Thymus (tissue), 11 donors: ENCODE data around the gene HCK. TPM values are rescaled to one million over a fixed set of nuclear protein-coding genes. Genes with fewer than 3 reads are reported as not detected.

ENCODE experiments used
- DNase-seq, 9 donors: peaks; one replicate each; pipeline ENCODE4 v3.0.0-alpha.2; 2013; ENCODE audit warnings: low spot score in 9 of 9, low read depth in 6 of 9, missing footprints in 1 of 9
- H3K27ac ChIP-seq, 2 donors: one replicate each; pipeline ENCODE4 v1.5.1; 2013; ENCODE audit warnings: control low read depth in 1 of 2, low read depth in 1 of 2, low read length in 1 of 2, mild to moderate bottlenecking in 1 of 2, moderate library complexity in 1 of 2
- H3K27me3 ChIP-seq, 2 donors: one replicate each; pipeline ENCODE4 v1.5.1; 2013; ENCODE audit warnings: low read length in 1 of 2; ENCODE audit not compliant: control insufficient read depth in 2 of 2, insufficient read depth in 1 of 2
- H3K36me3 ChIP-seq, 2 donors: one replicate each; pipeline ENCODE4 v1.5.1; 2013; ENCODE audit warnings: low read length in 1 of 2, mild to moderate bottlenecking in 1 of 2, moderate library complexity in 1 of 2; ENCODE audit not compliant: control insufficient read depth in 2 of 2, insufficient read depth in 2 of 2
- H3K4me1 ChIP-seq, 2 donors: one replicate each; pipeline ENCODE4 v1.5.1; 2013; ENCODE audit warnings: low read length in 2 of 2; ENCODE audit not compliant: control insufficient read depth in 2 of 2, insufficient read depth in 2 of 2
- H3K4me3 ChIP-seq, 2 donors: one replicate each; pipeline ENCODE4 v1.5.1; 2013; ENCODE audit warnings: low read length in 2 of 2, control low read depth in 1 of 2, mild to moderate bottlenecking in 1 of 2
- H3K9me3 ChIP-seq, 2 donors: one replicate each; pipeline ENCODE4 v1.5.1; 2013; ENCODE audit warnings: low read length in 1 of 2, mild to moderate bottlenecking in 1 of 2; ENCODE audit not compliant: control insufficient read depth in 2 of 2, insufficient read depth in 1 of 2
- WGBS: extraction: QIAGEN DNeasy Blood & Tissue Kit; methylation state at CpG from one replicate; pipeline ENCODE4 v1.1.7; 2013; 5-methylcytosine and 5-hydroxymethylcytosine counted together
- polyA plus RNA-seq: library from polyadenylated mRNA; stranded (reverse); fragments of 200-250 nt; gene quantifications from one replicate; pipeline ENCODE4 v1.2.3, GENCODE V29; 2013
- total RNA-seq: library from RNA; stranded (reverse); fragments of 120-200 nt; gene quantifications from one replicate; pipeline ENCODE4 v1.2.4, GENCODE V29; 2013
- donor health status: healthy.

Gene HCK
- total and polyA plus RNA-seq, 2 donors, result 25.2 to 33.3 TPM

DNA sequence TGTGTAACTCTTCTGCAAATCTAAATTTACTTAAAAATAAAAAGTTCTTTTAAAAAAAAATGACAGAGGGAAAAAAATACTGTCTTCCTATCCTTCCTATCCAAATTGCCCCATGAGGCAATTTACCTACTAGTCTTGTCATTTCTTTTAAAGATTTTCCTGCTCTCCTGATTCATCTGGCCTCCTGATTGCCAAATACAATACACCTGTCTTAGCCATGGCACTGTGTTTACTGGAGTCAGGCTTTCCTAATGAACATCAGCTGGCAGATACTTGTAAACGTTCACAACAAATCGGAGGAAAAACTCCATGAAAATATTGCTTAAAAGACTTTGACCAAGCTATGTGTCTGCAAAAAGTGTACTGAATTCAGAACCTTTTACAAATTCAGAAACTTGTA is 78.9 kb downstream of the HCK start:
- no peaks in the 10 kb centered on the region for H3K27me3 ChIP-seq
- no peak for DNase-seq
- WGBS, result 95% methylated on average over 2 of the region's 2 CpGs
- H3K4me1 ChIP-seq, result no peaks in the 10 kb centered on the region
- H3K36me3 ChIP-seq, result peaks cover 4 to 9% of the 10 kb centered on the region in 2 donors
- no peak overlapping the region for H3K27ac ChIP-seq
- H3K9me3 ChIP-seq, result no peaks in the 10 kb centered on the region
- H3K4me3 ChIP-seq, result no peak overlapping the region

DNA sequence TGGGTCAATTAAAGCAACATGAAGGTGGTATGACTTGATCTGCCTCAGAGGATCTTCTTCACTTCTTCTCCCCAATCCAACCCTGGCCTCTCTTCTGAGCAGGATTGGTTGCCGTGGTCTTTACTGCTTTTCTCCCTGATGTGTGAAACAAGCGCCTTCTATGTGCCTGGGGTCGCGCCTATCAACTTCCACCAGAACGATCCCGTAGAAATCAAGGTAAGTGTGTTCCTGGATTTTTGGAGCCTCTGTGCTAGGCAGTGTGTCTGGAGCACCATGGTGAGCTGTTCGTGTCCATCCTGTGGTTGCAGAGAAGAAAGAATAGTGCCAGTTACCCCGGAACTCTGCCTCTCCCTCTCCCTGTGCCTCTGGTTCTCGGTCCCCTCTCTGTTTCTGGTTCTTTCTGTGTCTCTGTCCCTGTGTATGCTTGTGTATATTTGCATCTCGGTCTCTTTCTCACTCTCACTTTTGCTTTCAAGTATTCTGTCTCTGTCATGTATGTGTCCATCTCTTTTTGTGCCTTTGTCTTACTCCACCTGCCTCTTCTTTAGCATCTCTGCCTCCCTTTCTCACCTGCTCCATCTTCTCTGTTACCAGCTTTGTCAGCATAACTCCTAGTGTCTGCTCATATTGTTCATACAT is 81.0 kb downstream of the HCK start:
- DNase-seq, result no peak
- Histone ChIP-seq H3K27ac (no peak overlapping the region), H3K27me3 (no peaks in the 10 kb centered on the region), H3K36me3 (peaks cover 17 to 20% of the 10 kb centered on the region in 2 donors), H3K9me3 (no peaks in the 10 kb centered on the region), H3K4me1 (no peaks in the 10 kb centered on the region), H3K4me3 (no peak overlapping the region)
- WGBS, result 93% methylated on average over 10 of the region's 10 CpGs

DNA sequence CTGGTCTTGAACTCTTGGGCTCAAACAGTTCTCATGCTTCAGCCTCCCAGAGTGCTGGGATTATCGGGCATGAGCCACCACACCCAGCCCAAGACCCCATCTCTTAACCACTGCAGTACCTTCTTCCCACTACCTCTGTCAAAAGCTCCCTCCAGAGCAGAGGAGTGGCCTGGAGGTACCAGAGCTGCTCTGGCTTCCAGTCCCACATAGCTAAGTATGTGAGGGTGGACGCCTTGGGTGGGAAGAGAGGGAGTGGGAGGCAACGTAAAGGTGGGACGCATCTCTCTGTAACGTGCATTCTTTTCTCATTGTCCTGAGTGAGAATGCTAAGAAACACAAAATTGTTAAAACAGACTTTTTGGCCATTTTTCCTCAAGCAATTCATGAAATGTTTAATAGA is 82.0 kb downstream of the HCK start:
- no peak overlapping the region for H3K27ac ChIP-seq
- WGBS, result 98% methylated on average over 5 of the region's 5 CpGs
- no peak for DNase-seq
- no peaks in the 10 kb centered on the region for H3K9me3 ChIP-seq
- no peak overlapping the region for H3K4me3 ChIP-seq
- no peaks in the 10 kb centered on the region for H3K4me1 ChIP-seq
- peaks cover 20 to 30% of the 10 kb centered on the region in 2 donors for H3K36me3 ChIP-seq
- H3K27me3 ChIP-seq, result no peaks in the 10 kb centered on the region

DNA sequence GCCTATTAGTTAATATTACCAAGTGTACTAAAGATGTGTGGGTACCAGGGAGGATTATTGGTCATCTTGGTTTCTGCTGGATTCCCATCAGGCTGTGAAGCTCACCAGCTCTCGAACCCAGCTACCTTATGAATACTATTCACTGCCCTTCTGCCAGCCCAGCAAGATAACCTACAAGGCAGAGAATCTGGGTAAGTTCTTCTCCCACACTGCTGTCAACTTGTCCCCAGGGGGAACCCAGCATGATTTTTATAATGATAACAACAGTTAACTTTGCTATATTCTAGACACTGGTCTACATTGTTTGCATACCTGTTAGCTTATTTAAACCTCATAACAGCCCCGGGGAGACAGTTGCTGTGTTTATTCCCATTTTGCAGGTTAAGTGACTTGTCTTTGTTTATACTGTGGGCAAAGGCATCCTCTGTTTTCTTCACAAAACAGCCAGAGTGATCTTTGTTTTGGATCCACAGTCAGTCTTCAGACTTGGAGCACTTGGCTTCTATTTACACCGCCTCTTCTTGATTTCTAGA is 84.0 kb downstream of the HCK start:
- WGBS, result 98% methylated on average over 3 of the region's 3 CpGs
- Histone ChIP-seq H3K36me3 (peaks cover 35 to 47% of the 10 kb centered on the region in 2 donors), H3K9me3 (no peaks in the 10 kb centered on the region)

DNA sequence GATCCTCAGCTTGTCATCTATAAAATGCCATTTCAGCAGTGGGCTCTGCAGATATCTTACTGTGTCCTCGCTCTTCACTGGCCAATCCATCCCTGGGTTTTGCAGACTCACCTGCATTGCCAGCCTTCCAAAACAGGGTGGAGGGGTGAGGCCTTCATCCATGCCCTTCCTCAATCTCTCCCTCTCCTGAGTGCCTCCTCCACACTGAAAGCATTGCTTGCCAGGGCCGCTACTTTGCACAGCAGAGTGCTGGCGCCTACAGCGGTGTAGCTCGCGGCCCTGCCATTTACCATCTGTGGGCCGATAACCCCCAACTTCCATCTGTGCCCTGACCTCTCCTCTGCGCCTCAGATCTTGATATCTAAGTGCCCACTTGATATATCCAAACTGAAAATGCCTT is 86.9 kb downstream of the HCK start:
- Histone ChIP-seq H3K36me3 (peaks cover 58 to 74% of the 10 kb centered on the region in 2 donors), H3K9me3 (no peaks in the 10 kb centered on the region), H3K27ac (no peak overlapping the region), H3K27me3 (no peaks in the 10 kb centered on the region), H3K4me1 (no peaks in the 10 kb centered on the region), H3K4me3 (no peak overlapping the region)
- DNase-seq, result no peak
- WGBS, result 99% methylated on average over 8 of the region's 8 CpGs

More for the DNA sequence above, 84.0 kb downstream of the HCK start:
- no peak for DNase-seq
- Histone ChIP-seq H3K27ac (no peak overlapping the region), H3K4me1 (no peaks in the 10 kb centered on the region), H3K27me3 (no peaks in the 10 kb centered on the region), H3K4me3 (no peak overlapping the region)

DNA sequence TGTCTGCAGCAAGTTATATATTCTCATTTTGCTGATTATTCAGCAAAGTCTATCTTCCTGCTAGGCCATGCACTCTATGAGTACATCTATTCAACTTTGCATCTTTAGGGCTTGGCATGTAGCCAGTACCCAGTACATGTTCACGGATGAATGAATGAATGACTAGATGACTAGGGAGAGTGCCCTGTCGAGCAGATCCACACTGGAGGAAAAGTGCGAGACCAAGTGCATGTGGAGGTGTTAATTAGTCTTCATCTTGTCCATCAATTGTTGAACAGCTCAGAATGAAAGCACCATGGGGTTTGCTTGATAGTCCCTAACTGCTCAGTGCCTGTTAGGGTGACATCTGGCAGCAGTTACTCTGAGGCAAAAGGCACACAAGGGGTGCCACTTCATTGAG is 87.9 kb downstream of the HCK start:
- no peak overlapping the region for H3K27ac ChIP-seq
- no peak for DNase-seq
- 95% methylated on average over 3 of the region's 3 CpGs for WGBS
- H3K27me3 ChIP-seq, result no peaks in the 10 kb centered on the region
- peaks cover 68 to 83% of the 10 kb centered on the region in 2 donors for H3K36me3 ChIP-seq
- no peaks in the 10 kb centered on the region for H3K4me1 ChIP-seq
- H3K9me3 ChIP-seq, result no peaks in the 10 kb centered on the region
- H3K4me3 ChIP-seq, result no peak overlapping the region

DNA sequence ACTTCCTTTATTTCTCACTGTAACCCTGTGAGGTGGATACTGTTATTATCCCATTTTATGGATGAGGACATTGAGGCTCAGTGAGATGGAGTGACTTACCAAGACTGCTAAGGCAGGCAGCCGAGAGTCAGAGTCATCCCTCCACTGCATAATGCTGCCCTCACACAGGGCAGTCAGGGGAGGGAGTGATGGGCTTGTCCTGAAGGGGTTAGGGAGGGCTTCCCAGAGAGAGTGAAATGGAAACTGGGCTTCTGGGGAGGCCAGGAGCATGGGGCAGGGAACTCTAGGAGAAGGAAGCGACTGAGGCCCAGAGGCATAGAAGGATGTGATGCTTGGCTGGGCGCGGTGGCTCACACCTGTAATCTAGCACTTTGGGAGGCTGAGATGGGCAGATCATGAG is 88.6 kb downstream of the HCK start:
- DNase-seq, result no peak
- no peaks in the 10 kb centered on the region for H3K4me1 ChIP-seq
- H3K27ac ChIP-seq, result no peak overlapping the region
- H3K36me3 ChIP-seq, result peaks cover 75 to 90% of the 10 kb centered on the region in 2 donors
- H3K27me3 ChIP-seq, result no peaks in the 10 kb centered on the region
- no peaks in the 10 kb centered on the region for H3K9me3 ChIP-seq
- 98% methylated on average over 4 of the region's 4 CpGs for WGBS
- no peak overlapping the region for H3K4me3 ChIP-seq

DNA sequence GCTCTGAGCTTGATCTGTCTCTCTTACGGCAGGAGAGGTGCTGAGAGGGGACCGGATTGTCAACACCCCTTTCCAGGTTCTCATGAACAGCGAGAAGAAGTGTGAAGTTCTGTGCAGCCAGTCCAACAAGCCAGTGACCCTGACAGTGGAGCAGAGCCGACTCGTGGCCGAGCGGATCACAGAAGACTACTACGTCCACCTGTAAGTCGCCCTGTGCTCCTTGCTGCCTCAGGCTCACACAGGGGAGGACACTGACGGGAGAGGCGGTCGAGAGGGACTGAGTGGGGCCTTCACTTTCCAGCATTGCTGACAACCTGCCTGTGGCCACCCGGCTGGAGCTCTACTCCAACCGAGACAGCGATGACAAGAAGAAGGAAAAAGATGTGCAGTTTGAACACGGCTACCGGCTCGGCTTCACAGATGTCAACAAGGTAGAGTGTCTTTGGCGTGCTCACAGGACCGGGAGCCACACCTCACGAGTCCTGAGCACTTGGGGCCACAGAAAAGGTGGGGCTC is 89.5 kb downstream of the HCK start:
- no peaks in the 10 kb centered on the region for H3K4me1 ChIP-seq
- H3K27ac ChIP-seq, result no peak overlapping the region
- WGBS, result 95% methylated on average over 21 of the region's 21 CpGs
- H3K4me3 ChIP-seq, result no peak overlapping the region
- no peak for DNase-seq
- H3K27me3 ChIP-seq, result no peaks in the 10 kb centered on the region
- no peaks in the 10 kb centered on the region for H3K9me3 ChIP-seq
- peaks cover 82 to 93% of the 10 kb centered on the region in 2 donors for H3K36me3 ChIP-seq

DNA sequence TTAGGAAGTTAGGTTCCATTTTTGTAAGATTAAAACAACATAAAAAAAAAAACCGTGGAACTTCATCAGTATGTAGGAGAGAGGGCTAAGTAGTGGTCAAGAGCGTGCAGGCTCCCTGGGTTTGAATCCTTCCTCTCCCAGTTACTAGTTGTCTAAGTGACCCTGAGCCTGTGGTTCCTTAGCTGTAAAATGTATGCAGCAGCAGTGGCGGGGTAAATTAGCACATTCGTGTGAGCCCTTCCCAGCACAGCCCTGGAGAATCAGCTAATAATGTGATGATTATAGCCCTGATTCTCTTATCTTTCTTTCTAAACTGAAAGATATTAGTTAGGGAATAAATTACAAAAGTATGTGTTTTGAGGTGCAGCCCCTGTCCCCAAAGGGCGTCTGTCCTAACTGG is 90.0 kb downstream of the HCK start:
- Histone ChIP-seq H3K4me1 (no peaks in the 10 kb centered on the region), H3K4me3 (no peak overlapping the region), H3K27ac (no peak overlapping the region), H3K27me3 (no peaks in the 10 kb centered on the region), H3K36me3 (peaks cover 80 to 92% of the 10 kb centered on the region in 2 donors), H3K9me3 (no peaks in the 10 kb centered on the region)
- DNase-seq, result no peak
- 98% methylated on average over 5 of the region's 5 CpGs for WGBS
